NCI-H128 (cell line): ENCODE measurements around the gene DCUN1D2.
A peak's percentile ranks its signal among the peaks of the same experiment; 100 is the strongest.
"Not testable (repeated sequence)": the region's sequence is repeated elsewhere in the genome, so short reads cannot be mapped to it uniquely, and the experiment has no call there.

Source experiments
- DNase-seq: peaks from one replicate; lab custom pipeline; 2025; ENCODE audit not compliant: unreplicated experiment; lab: John Stamatoyannopoulos, UW

The DCUN1D2 gene

DNA sequence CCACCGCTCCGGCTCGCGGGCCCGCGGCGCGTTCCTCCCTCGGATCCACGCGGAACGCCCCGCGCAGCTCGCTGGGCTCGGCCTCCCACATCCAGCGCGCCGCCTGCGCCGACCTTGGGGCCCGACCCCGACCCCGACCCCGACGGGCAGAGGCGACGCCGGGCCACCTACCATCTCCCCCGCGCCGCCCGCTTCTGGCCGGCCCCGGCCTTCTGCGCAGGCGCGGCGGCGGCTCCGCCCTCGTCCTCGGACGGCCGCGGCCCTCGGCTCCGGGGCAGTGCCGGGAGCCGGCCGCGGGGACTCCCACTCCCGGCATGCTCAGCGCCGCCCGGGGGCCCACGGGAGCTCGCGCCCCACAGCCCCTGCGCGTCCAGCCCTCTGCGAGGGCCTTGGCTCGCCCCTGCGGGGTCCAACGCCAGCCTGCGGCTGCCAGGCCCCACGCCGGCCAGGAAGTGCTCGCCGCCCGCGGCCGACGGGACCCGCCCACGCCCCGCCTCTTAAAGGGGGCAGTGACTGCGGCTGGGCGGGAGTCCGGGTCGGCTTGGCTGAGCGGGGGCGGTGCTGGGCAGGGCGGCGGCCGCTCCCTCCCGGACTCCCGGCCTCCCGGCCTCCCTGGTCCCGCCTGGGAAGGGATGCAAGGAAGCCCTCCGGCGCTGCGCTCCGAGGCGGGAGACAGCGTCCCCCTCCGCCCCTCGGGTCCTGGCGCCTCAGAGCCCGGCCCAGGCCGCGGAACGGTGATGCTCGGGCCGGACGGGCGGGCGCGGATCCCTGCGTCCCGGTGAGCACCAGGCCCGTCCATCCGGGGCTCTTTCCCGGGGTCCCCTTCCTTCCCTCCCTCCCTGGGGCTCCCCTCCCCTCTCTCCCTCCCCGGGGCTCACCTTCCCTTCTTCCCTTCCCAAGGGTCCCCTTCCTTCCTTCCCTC lies at the start of gene DCUN1D2:
TSS of gene DCUN1D2 (minus strand) at position 216 of the 922 bp plus-strand sequence. CDS start at position 174, 42 bp downstream.
- peak; percentile 63 for DNase-seq

GRCh38 chr13:113539822-113540221 lies 49.3 kb upstream of the DCUN1D2 start:
- DNase-seq, result no peak

DNA sequence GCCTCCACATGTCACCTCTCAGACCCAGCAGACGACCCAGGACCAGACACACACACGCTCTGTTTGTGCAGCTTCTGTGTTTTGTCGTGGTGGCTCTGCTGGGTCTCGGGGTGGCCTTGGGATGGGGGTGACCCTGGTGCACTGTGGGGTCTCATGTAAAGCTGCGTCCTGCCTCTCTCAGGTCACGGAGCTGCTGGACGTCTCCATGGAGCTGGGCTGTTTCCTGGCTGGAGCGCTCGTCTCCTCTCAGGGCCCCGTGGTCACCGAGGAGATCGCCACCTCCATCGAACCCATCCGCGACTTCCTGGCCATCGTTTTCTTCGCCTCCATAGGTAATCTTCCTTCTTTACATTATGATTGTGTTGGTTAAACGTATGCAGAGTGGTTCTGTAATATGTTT lies 48.7 kb upstream of the DCUN1D2 start:
- no peak for DNase-seq

- DNase-seq, result no peak
These were observed 48.2 kb upstream of the DCUN1D2 start for GRCh38 chr13:113538689-113539058.

GRCh38 chr13:113537909-113538688 lies 47.6 kb upstream of the DCUN1D2 start:
- DNase-seq, result no peak

DNA sequence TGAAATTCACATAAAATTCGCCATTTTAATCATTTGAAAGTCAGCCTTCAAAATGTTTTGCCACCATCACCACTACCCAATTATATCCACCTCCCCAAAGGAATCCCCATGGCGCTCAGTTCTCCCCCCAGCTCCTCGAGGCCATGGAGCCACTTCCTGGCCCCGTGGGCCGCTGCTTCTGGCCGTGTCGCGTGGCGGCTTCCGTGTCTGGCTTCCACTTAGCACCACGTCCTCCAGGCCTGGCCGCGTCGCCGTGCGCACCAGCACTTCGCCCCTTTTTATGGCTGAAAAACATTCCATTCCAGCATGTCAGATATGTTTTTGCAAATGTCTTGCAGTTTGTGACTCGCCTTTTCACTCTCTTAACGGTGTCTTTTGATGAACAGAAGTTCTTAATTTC lies 46.7 kb upstream of the DCUN1D2 start:
- no peak for DNase-seq

GRCh38 chr13:113536461-113537110 lies 46.1 kb upstream of the DCUN1D2 start:
- DNase-seq, result no peak

- no peak for DNase-seq
These were observed 44.9 kb upstream of the DCUN1D2 start for GRCh38 chr13:113535381-113535781.

- no peak for DNase-seq
These were observed 43.8 kb upstream of the DCUN1D2 start for GRCh38 chr13:113534236-113534860.

- no peak for DNase-seq
These were observed 42.8 kb upstream of the DCUN1D2 start for GRCh38 chr13:113533161-113533840.

- no peak for DNase-seq
These were observed 41.8 kb upstream of the DCUN1D2 start for GRCh38 chr13:113532156-113532806.

DNA sequence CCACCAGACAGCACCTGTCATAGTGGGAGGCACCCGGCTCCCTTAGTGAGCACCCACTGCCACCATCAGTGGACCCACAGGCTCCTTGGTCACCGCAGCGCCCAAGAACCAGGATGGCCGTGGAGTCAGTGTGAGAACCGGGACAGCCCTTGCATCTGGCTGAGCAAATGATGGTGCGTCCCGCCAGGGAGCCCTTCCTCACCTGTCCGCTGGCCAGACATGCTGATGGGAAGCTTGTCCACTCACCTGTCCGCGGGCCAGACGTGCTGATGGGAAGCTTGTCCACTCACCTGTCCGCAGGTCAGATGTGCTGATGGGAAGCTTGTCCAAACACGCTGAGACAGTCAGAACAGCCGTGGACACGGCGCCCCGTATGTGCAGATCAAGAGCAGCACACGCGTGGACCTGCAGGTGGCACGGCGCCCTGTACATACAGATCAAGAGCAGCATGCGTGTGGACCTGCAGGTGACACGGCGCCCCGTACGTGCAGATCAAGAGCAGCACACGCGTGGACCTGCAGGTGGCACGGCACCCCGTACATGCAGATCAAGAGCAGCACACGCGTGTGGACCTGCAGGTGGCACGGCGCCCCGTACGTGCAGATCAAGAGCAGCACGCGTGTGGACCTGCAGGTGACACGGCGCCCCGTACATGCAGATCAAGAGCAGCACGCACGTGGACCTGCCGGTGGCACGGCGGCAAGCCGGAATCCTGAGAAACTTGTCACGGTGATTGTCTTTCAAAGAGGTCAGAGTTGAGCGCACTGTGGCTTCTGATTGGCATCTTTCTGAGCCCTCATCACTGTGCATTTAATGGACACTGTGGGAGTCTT lies 40.7 kb upstream of the DCUN1D2 start:
- DNase-seq, result no peak

DNA sequence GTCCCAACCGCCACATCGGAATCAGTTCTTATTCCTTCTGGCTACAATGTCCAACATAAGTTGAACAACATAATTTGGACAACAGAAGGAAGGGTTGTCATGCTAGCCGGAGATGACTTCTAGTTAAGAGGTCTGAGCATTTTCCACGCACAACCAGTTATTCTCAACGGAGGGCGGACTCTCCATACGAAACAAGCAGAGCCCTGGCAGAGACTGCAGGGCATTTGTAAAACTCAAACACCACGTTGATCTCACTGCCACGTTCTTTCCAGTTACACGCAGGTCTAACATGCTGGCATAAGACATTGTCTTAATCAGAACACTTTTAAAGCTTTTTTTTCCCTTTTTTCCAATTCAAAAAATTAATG lies 38.3 kb upstream of the DCUN1D2 start:
- DNase-seq, result no peak

GRCh38 chr13:113528101-113528812 lies 37.7 kb upstream of the DCUN1D2 start:
- DNase-seq, result no peak

- DNase-seq, result no peak
These were observed 36.9 kb upstream of the DCUN1D2 start for GRCh38 chr13:113527272-113527958.

- no peak for DNase-seq
These were observed 36.1 kb upstream of the DCUN1D2 start for GRCh38 chr13:113526466-113527220.

GRCh38 chr13:113522438-113522837 lies 31.9 kb upstream of the DCUN1D2 start:
- DNase-seq, result not testable (repeated sequence)
